Measurements from ENCODE around the gene ITIH2. TPM values are rescaled to one million over a fixed set of nuclear protein-coding genes. Genes with fewer than 3 reads are reported as not detected.

Gene ITIH2
- total and polyA plus RNA-seq, 2 of the 8 experiments (the other 6 are each of a cell fraction or from before 2014, with no cell fraction given) = not detected

DNA sequence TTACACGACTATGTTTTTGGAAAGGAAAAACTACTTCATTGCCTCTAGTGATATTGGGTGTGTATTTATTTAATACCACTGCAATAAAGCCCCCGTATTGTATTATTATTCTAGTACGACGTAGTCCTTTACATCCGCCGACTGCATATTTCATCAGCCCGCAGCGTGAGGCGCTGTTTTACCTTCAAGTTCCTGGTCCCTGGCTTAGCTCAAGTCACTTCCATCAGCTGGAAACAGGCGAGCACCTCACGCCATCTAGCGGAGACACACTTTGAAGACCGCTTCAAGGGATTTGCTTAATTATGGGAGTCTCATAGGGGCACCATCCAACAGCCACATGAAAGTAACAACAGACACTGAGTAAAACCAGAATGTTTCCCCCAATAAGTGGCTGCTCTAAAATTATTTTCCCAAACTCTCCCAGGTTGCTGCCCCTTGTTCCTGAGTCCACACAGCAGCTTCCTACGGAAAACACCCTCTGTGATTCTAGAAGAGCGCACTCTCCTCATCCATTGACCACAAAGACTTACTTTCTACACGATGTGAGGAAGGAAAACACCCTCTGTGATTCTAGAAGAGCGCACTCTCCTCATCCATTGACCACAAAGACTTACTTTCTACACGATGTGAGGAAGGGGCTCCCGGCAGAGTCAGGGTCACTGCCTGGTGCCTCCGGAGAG, 15.7 kb upstream of the ITIH2 start:
- H2BK5ac ChIP-seq (ENCODE audit: low read depth, low read length) = no peak overlapping the region
- no peak overlapping the region for H2BK20ac ChIP-seq (ENCODE audit: low read length)
- H4K20me1 ChIP-seq (replicated peaks in 1 of 2; ENCODE audit: control insufficient read depth in 1 of 2, insufficient read depth in 2 of 2, low read length in 2 of 2) = no peaks in the 10 kb centered on the region
- no peak overlapping the region for H3K18ac ChIP-seq (ENCODE audit: extremely low read depth, low read length)
- H2AK5ac ChIP-seq (ENCODE audit: low read depth, low read length) = no peak overlapping the region
- FAIRE-seq = peak; percentile 82
- H2BK12ac ChIP-seq (ENCODE audit: low read depth, low read length) = no peak overlapping the region
- H4K5ac ChIP-seq (ENCODE audit: insufficient read length, low read depth, low read length) = no peak overlapping the region
- H4K91ac ChIP-seq (replicated peaks; ENCODE audit: insufficient read length, low read length) = no peak overlapping the region
- H3K36me3 ChIP-seq (ENCODE audit: control insufficient read depth in 2 of 4, insufficient read depth in 4 of 4, low read length in 3 of 4) = no peaks in the 10 kb centered on the region
- H4K8ac ChIP-seq (ENCODE audit: extremely low read depth, insufficient read depth, low read length) = no peak overlapping the region; the same call in 1 of the 2 replicates
- H3K4ac ChIP-seq (replicated peaks; ENCODE audit: insufficient read length, low read depth, low read length) = no peak overlapping the region
- DNase-seq (ENCODE audit: low read depth in 1 of 2, low spot score in 2 of 2) = peak; percentile 77 to 80
- H2AFZ ChIP-seq (ENCODE audit: low read length) = 0 out of 2 replicates have a peak overlapping the region, but pooled peaks have one; percentile 55
- peaks cover 21 to 27% of the 10 kb centered on the region in 2 experiments for H3K9me3 ChIP-seq (ENCODE audit: insufficient read depth in 2 of 2, low read depth in 1 of 2, low read length in 1 of 2)
- H3K56ac ChIP-seq (replicated peaks; ENCODE audit: insufficient read length, low read depth, low read length) = no peak overlapping the region
- 33% methylated on average over 20 of the region's 20 CpGs; no CpG with 5 or more reads in 1 of the 2 experiments for WGBS, 2 experiments (ENCODE audit: extremely low coverage in 1 of 2, insufficient coverage in 1 of 2, insufficient read length in 1 of 2, insufficient replicate concordance in 2 of 2, low coverage in 1 of 2, low lambda C conversion rate in 2 of 2, missing lambda C conversion rate in 1 of 2)
- POLR2A ChIA-PET (ENCODE audit: partially characterized antibody) = interaction anchor here (0.9 kb wide), 1 partner anchor 53 kb away, joined by 3 read pairs; no protein-coding TSS in a partner anchor
- CTCF ChIA-PET (ENCODE audit: partially characterized antibody) = interaction anchor here (0.6 to 6.9 kb wide), 51 partner anchors 10 to 1638 kb away, joined by 3 to 88 read pairs (median 4); partner anchors contain the start of genes ATP5F1C, ITIH5 and KIN
- no peak overlapping the region for H2BK120ac ChIP-seq (replicated peaks; ENCODE audit: low read depth, low read length)
- no peaks in the 10 kb centered on the region for H3K4me1 ChIP-seq (replicated peaks in 1 of 4; ENCODE audit: control insufficient read depth in 3 of 4, insufficient read depth in 4 of 4, low read length in 3 of 4)
- no peak overlapping the region for H3K14ac ChIP-seq (ENCODE audit: insufficient read length)
- no peak overlapping the region for H3K4me2 ChIP-seq (ENCODE audit: insufficient read depth in 1 of 2, low read depth in 2 of 2, low read length in 2 of 2)
- H3K9ac ChIP-seq (replicated peaks in 1 of 4; ENCODE audit: extremely low read depth in 1 of 4, low read depth in 3 of 4, low read length in 3 of 4) = no peak overlapping the region
- H3K79me2 ChIP-seq (ENCODE audit: control insufficient read depth in 1 of 2, insufficient read depth in 2 of 2, low read length in 2 of 2) = no peaks in the 10 kb centered on the region
- no peaks in the 10 kb centered on the region for H3K23me2 ChIP-seq (ENCODE audit: low read depth, low read length)
- no peaks in the 10 kb centered on the region for H3K27me3 ChIP-seq (replicated peaks in 1 of 4; ENCODE audit: control insufficient read depth in 3 of 4, extremely low read depth in 1 of 4, insufficient read depth in 3 of 4, low read length in 3 of 4)
- no peaks in the 10 kb centered on the region for H3K79me1 ChIP-seq (ENCODE audit: low read depth, low read length)
- H3K23ac ChIP-seq (ENCODE audit: insufficient read length) = no peak overlapping the region
- no peak overlapping the region for H2BK15ac ChIP-seq (ENCODE audit: low read length)
- no peak overlapping the region for H3K4me3 ChIP-seq (ENCODE audit: extremely low read depth in 1 of 4, insufficient read depth in 2 of 4, low read depth in 3 of 4, low read length in 4 of 4)
- H3K27ac ChIP-seq (ENCODE audit: low read depth, low read length) = no peak overlapping the region
- TF ChIP-seq SRF (IDR thresholded peaks at IDR 0.05; ENCODE audit: low read depth, low read length) (0 out of 2 replicates have a peak, but pooled peaks have one; percentile 16), GTF2F1 (IDR thresholded peaks at IDR 0.05; ENCODE audit: borderline replicate concordance, low read depth, low read length) (no peak), NANOG (IDR thresholded peaks at IDR 0.05; ENCODE audit: insufficient read depth, low read depth, low read length, poor library complexity, severe bottlenecking) (no peak), RNF2 (IDR thresholded peaks at IDR 0.05; ENCODE audit: borderline replicate concordance, low read depth, low read length, missing control alignments, poor library complexity, severe bottlenecking) (no peak), EGR1 (IDR thresholded peaks at IDR 0.05; ENCODE audit: borderline replicate concordance, low read depth, low read length) (0 out of 2 replicates have a peak, but pooled peaks have one; percentile 17), KDM4A (IDR thresholded peaks at IDR 0.05; ENCODE audit: low read depth, low read length, severe bottlenecking) (no peak), MAFK (IDR thresholded peaks at IDR 0.05; ENCODE audit: low read depth, low read length) (no peak), BRCA1 (IDR thresholded peaks at IDR 0.05; ENCODE audit: low read depth, low read length) (no peak)
- TF ChIP-seq, protein P1, sequence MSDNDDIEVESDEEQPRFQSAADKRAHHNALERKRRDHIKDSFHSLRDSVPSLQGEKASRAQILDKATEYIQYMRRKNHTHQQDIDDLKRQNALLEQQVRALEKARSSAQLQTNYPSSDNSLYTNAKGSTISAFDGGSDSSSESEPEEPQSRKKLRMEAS (IDR thresholded peaks at IDR 0.05) = peak; percentile 38; the same call in 1 of the 2 replicates
- TF ChIP-seq, protein P2, sequence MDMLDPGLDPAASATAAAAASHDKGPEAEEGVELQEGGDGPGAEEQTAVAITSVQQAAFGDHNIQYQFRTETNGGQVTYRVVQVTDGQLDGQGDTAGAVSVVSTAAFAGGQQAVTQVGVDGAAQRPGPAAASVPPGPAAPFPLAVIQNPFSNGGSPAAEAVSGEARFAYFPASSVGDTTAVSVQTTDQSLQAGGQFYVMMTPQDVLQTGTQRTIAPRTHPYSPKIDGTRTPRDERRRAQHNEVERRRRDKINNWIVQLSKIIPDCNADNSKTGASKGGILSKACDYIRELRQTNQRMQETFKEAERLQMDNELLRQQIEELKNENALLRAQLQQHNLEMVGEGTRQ (IDR thresholded peaks at IDR 0.05; ENCODE audit: low read length) = no peak

Data from H1 (cell line).